GM12891 (cell line): ENCODE data around the gene MEX3A.

Experiments used
- DNase-seq: peaks from one replicate; pipeline ENCODE4 v3.0.0; 2011; ENCODE audit warnings: low spot score; ENCODE audit not compliant: insufficient read length
- FAIRE-seq: peaks from 2 replicates; lab custom pipeline; 2011; peaks lifted over from hg19 to GRCh38; lab: Jason Lieb, UNC
- PAX5 ChIP-seq: IDR thresholded peaks from 2 replicates; pipeline ENCODE4 v1.6.1; 2011; ENCODE audit warnings: low read length, moderate library complexity, mild to moderate bottlenecking; ENCODE audit not compliant: insufficient read depth, severe bottlenecking
- POLR2A ChIP-seq: IDR thresholded peaks from 2 replicates; pipeline ENCODE4 v1.6.1; 2011; ENCODE audit warnings: low read depth, low read length, control low read depth
- POLR2AphosphoS5 ChIP-seq: IDR thresholded peaks from 2 replicates; pipeline ENCODE4 v1.6.1; 2011; ENCODE audit warnings: low read depth, low read length, control low read depth
- POU2F2 ChIP-seq: IDR thresholded peaks from 2 replicates; pipeline ENCODE4 v1.6.1; 2011; ENCODE audit warnings: low read depth, mild to moderate bottlenecking, control low read depth, low read length, moderate library complexity
- SPI1 ChIP-seq: IDR thresholded peaks from 2 replicates; pipeline ENCODE4 v1.6.1; 2011; ENCODE audit warnings: low read depth, low read length, control low read depth
- TAF1 ChIP-seq: IDR thresholded peaks from 2 replicates; pipeline ENCODE4 v1.6.1; 2011; ENCODE audit warnings: low read depth, low read length, control low read depth

MEX3A gene

DNA sequence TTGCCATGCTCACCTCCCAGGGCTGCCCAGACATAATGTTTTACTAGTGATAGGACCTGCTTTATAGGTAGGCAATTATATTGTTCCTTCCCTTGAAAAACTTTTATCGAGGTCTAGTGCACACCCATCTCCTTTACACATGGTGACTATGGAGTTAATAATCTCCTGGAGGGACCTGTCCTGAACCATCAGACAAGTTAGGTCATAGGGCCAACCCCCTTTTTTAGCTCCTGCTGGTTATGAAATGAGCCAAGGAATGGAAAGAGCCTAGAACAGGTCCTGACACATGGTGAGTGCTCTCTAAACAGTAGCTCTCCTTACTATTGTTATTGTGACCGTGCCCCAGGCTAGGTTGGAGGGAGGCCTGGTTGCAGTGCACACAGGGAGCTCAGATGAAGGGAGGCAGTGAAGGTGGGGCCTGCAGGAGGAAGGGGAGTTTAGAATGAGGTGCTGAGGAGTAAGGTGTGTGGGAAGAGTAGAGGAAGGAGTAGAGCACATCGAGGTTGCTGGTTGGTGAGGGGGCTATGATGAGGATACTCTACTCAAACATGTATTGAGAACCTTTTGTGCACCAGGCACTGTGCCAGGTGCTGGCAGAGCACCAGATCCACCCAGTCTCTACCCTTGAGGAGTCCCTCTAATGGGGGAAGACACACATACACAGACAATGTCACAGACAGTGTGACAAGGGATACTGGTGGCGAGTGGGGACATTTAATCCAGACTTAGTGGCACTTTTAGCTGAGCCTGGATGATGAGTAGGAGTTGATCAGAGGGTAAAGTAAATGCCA is 18.1 kb upstream of the MEX3A start:
- DNase-seq (no peak), FAIRE-seq (peak; percentile 56)
- TF ChIP-seq PAX5 (no peak), POU2F2 (no peak), POLR2A (no peak), POLR2AphosphoS5 (no peak), SPI1 (no peak), TAF1 (no peak)

DNA sequence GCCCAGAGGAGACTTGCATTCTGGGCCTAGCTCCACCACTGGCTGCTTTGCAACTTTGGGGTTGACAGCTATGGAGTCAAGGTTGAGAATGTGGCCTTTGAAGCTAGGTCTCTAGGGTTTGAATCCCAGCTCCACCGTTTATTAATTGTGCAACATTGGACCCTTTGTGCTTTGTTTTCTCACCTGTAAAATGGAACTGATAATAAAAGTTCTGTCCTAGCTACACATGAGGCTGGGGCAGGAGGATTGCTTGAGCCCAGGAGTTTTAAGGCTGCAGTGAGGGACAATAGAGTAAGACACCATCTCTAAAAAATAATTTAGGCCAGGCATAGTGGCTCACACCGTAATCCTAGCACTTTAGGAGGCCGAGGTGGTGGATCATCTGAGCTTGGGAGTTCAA is 17.0 kb upstream of the MEX3A start:
- FAIRE-seq, result no peak
- TF ChIP-seq POLR2AphosphoS5 (no peak), SPI1 (no peak), POLR2A (no peak), TAF1 (no peak), PAX5 (no peak), POU2F2 (no peak)
- no peak for DNase-seq

- TF ChIP-seq POLR2A (peak; percentile 41; the same call in 1 of the 2 replicates), TAF1 (no peak)
- FAIRE-seq, result no peak
- no peak for DNase-seq
Measured at GRCh38 chr1:156098784-156099183, 16.5 kb upstream of the MEX3A start.

DNA sequence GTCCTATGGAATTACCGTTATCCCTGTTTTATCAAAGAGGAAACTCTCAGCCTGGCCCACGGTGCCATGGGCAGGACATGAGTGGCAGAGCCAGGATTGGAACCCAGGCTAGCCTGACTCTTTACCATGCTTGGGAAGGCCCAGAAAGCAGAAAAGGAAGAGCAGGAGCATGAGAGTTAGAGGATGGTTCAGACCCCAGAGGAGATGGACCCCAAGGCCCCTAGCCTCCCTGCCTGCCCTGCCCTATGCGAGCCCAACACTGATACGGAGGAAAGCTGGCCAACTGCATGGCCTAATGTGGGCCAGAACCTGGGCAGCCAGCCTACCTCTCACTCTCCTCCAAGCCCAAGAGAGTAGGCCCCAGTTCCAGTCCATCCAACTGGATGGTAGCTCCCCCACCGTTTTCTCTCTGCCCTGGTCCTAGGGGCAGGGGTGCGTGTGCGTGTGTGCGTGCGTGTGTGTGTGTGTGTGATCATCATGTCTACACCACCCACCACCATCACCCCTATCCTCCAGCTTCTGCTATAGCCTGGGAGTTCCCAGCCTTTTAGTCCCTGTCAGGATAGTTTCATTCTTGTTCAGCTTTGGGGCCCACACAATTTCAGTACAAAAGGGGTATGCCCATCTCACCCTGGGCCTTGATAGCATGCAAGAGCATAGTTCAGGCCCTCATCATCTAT is 15.4 kb upstream of the MEX3A start:
- TF ChIP-seq POLR2AphosphoS5 (no peak), PAX5 (no peak), POU2F2 (peak; percentile 22; the same call in 1 of the 2 replicates), SPI1 (no peak), POLR2A (0 out of 2 replicates have a peak, but pooled peaks have one; percentile 3), TAF1 (0 out of 2 replicates have a peak, but pooled peaks have one; percentile 36)
- FAIRE-seq (peak; percentile 48), DNase-seq (no peak)

DNA sequence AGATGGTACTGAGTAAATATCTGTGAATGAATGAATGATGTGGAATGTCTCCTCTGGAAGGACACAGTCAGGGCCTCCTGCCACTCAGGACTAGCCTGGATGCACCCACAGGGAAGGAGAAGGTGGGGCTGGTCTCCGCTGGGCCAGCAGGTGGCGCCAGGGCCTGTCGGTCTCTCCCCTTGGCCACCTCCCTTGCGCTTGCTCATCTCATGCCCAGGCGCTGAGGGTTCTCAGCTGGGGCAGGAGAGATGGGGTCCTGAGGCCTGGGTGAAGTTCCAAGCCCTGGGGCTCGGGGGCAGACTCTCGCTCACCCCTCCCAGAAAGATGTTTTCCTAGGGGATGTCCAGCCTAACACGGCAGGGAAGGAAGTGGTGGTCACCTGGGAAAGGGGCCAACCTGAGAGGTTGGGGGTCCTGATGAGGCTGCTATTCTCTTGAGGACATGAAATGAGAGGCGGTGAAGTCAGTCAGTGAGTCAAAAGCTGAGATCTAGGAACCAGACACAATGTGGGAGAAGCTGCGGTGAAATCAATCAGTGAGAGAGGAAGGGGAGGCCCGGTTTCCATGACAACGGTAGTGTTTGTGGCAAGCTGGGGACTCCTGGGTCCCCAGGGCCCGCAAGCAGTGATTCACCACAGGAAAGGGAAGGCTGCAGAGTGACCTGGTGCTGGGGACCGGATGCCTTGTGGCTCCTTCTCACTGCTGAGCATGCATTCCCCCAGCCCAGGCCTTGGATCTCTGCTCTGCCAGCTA is 14.6 kb upstream of the MEX3A start:
- FAIRE-seq (peak; percentile 84), DNase-seq (peak; percentile 80)
- peak; percentile 82 for TF ChIP-seq POU2F2
- peak; percentile 66 for TF ChIP-seq SPI1
- no peak for TF ChIP-seq PAX5
- peak; percentile 46; the same call in 1 of the 2 replicates for TF ChIP-seq POLR2A
- TF ChIP-seq POLR2AphosphoS5, result no peak
- no peak for TF ChIP-seq TAF1

DNA sequence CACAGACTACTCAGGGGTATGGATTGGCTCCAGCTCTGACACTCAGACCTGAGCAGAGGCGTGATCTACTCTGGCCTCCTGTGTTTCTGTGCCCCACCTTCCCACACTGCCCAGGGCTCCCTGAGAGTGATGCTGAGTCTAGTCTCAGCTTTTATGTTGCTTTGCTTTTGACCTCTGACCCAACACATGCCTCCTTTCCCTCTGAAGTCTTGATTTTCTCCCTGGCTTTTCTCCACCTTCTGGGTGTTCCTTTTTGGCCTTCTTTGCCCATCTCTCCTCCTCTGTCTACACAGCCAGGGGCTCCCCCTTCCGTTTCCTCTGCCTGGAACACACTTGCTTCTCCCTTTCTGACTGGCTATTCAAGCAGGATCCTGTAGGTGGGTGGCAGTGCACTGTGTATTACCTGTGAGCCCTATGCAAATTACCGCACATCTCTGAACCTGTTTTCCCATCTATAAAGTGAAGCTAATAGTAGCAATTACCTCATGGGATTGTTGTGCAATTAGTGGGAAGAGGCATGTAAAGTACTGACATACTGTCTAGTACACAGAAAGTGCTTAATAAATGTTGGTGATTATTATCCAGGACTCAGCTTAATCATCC is 13.7 kb upstream of the MEX3A start:
- no peak for FAIRE-seq
- TF ChIP-seq POU2F2, result 0 out of 2 replicates have a peak, but pooled peaks have one; percentile 14
- TF ChIP-seq PAX5, result no peak
- no peak for TF ChIP-seq POLR2AphosphoS5
- TF ChIP-seq POLR2A, result no peak
- no peak for TF ChIP-seq SPI1
- TF ChIP-seq TAF1, result no peak
- DNase-seq, result no peak

DNA sequence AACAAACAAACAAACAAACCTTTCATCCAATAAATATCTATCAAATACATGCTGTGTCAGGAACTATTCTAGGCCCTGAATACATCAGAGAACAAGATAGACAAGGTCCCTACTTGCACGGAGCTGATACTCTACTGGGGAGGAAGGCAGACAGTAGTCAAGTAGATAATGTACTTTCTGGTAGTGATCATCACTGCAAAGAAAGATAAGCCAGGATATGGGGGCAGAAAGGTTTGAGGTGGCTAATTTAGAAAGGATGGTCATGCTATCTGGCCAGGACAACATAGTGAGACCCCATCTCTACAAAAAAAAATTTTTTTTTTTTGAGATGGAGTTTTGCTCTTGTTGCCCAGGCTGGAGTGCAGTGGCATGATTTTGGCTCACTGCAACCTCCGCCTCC is 9.3 kb upstream of the MEX3A start:
- FAIRE-seq, result no peak
- TF ChIP-seq POLR2A (no peak), POLR2AphosphoS5 (no peak), SPI1 (no peak), PAX5 (no peak), POU2F2 (no peak), TAF1 (no peak)
- no peak for DNase-seq

- TF ChIP-seq SPI1, result no peak
- no peak for TF ChIP-seq TAF1
- no peak for TF ChIP-seq POLR2AphosphoS5
- TF ChIP-seq POU2F2, result no peak
- no peak for TF ChIP-seq PAX5
- no peak for TF ChIP-seq POLR2A
- peak; percentile 80 for FAIRE-seq
- DNase-seq, result peak; percentile 78
Measured at GRCh38 chr1:156090840-156091188, 8.5 kb upstream of the MEX3A start.
